Activated CD4-positive, alpha-beta T cell treated with anti-CD3 and anti-CD28 coated beads, Interleukin-2, amount 50 U/mL, for 4 hours (primary cell): ENCODE measurements around the gene CCL4.
"Not testable (repeated sequence)": the region's sequence is repeated elsewhere in the genome, so short reads cannot be mapped to it uniquely, and the experiment has no call there.

ENCODE experiments used
- DNase-seq, 2 experiments: peaks; one replicate each; pipeline ENCODE4 v3.0.0-alpha.2; 2020

Gene CCL4

GRCh38 chr17:36103401-36103975 lies at the start of gene CCL4:
Gene CCL4 (plus strand): TSS chr17:36103827. CDS start chr17:36103906, 79 bp downstream.
- DNase-seq, result not testable (repeated sequence)

- no peak for DNase-seq
Measured at GRCh38 chr17:36055171-36055570, 48.5 kb upstream of the CCL4 start.

- no peak for DNase-seq
Measured at GRCh38 chr17:36055921-36056520, 47.6 kb upstream of the CCL4 start.

DNA sequence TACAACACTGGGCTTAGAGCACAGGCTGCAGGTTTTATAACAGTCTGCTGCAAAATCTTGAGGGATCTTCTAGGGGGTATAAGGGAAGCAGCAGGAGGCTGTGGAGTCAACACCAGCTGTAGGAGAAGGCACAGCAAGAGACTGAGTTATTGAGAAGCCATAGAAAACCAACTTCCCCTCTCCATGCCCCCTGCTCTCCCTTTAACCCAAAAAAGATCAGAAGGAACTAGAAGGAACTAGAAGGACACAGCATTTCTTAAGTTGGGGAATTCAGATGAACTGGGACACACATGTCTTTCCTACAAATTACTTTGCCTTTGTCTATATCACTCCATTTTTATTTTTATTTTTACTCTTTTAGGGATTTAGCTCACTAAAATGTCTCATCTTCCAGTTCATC lies 45.7 kb upstream of the CCL4 start:
- DNase-seq, result no peak

- no peak for DNase-seq
Measured at GRCh38 chr17:36059406-36059805, 44.2 kb upstream of the CCL4 start.

DNA sequence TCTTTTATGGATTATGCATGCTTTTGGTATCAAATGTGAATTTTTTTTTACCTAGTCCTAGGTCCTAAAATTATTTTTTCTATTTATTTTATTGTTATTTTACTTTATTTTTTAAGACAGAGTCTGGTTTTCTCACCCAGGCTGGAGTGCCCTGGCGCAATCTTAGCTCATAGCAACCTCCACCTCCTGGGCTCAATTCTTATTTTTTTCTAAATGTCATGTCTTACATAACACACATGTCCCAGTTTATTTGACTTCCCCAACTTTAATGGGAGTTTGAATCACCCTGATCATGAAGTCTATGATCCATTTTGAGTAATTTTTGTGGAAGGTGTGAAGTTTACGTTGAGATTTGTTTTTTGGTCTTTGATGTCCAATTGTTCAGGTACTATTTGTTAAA lies 42.8 kb upstream of the CCL4 start:
- DNase-seq, result no peak

GRCh38 chr17:36063786-36064541 lies 39.7 kb upstream of the CCL4 start, which contains the start of gene CCL18:
Gene CCL18 (plus strand): TSS chr17:36064272. CDS start chr17:36064343, 71 bp downstream.
- DNase-seq, result no peak

DNA sequence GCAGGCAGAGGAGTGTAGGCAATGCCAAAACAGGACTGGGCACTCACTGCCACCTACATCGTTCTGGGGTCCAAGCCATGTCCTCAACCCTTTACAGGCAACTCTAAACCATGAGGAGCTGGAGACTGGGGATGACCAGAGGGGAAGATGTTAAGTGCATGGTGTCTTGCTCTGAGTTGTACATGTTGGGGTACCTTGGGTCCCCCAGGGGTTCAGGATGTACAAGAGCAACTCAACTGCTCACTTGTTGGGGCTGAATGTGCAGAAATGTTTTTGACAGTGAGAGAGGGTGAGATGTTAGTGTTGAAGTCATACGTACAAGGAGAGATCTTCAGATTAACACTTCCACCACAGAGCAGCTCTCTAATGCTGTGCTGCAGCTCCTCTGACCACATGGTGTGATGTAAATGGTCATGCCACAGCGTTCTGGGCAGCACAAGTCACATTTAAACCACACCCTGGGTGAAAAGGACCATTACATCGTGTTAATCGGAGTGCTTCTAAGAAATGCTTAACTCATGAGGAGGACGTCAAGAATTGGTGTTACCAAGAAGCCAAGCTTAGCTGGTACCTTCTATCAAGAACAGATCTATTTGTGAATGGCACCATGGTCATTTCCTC lies 37.2 kb upstream of the CCL4 start:
- DNase-seq, result no peak

DNA sequence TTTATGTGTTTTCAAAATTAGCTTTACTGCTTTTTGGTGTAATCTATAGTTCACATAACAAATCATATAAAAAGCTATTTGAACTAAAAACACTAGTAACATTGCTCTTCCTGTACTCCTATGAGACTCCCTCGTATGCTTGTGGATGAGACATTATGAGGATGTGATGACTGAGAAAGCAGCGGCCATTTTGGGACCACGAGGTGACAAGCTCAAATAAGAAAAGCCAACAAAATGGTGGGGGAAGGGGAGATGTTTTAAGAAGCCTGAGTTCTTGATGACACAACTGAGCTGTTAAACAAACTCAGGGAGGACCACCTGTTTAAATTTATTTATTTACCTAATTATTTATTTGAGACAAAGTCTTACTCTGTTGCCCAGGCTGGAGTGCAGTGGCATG lies 35.1 kb upstream of the CCL4 start:
- DNase-seq, result no peak

DNA sequence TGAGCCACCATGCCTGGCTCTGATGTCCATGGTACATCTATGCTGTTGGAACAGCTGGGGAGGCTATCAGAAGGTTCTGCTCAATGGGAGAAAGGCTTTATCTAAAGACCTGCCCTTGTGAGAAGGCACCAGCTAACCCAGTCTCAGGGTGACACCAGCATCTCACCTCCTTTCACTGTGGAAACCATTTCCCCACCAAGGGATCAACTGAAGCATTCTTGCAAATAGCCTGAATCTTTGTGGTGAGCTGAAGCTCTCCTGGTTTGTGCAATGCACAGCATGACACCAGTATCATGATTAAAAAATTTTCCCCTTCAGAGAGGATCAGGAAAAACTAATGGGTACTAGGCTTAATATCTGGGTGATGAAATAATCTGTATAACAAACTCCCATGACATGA lies 34.5 kb upstream of the CCL4 start:
- no peak for DNase-seq

DNA sequence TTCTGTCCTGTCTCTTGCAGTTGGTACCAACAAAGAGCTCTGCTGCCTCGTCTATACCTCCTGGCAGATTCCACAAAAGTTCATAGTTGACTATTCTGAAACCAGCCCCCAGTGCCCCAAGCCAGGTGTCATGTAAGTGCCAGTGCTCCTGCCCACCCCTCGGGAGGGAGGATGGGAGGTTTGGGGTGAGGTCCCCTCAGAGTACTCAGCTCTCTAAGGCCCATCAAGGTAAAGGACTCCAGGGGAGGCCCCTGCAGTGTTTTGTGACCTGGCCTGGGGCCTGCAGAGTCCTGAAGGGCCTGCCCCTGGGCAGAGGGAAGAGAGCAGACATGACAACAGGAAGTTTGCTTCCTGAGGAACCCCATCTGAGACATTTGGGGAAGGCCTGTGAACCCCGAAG lies 33.2 kb upstream of the CCL4 start:
- no peak for DNase-seq

GRCh38 chr17:36071751-36072150 lies 31.9 kb upstream of the CCL4 start:
- DNase-seq, result no peak

DNA sequence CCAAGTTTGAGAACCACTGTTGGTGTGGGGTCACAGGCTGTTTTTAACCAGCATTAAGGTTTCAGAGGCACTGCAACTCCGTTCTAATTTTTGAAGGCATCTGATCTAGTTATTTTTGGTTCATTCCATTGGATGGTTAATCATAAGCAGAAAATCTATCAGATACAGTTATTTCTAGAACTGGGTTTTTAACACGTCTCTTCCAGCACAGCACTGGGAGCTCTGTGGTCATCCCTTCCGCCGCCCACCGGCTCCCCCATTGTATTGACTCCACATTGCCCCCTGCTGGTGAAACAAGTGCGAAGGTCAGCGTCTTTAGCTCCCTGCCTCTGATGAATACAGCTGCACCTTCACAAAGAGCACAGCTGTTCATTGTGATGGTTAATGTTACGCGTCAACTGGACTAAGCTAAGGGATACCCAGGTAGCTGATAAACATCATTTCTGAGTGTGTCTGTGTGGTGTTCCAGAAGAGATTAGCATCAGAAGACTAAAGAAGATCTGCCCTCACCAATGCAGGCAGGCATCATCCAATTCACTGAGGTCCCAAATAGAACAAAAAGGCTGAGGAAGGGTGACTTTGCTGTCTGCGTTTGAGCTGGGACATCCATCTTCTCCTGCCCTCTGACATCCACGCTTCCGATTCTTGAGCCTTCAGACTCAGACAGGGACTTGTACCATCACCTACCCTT lies 31.1 kb upstream of the CCL4 start:
- peak; percentile 33 for DNase-seq

DNA sequence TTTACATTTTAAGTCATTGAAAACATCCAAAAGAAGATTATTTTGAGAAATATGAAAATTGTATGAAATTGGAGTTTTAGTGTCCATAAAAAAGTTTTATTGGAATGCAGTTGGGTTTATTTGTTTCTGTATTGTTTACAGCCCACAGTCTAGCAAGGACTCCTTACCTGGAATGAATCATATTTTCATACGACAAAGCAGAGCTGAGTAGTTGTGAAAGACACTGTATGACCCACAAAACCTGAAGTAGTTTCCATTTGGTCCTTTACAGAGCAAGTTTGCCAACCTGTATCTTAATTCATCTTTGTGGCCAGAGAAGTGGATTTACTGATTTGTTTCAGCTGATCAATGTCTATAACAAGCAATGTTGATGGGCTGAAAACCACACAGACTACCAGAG lies 29.3 kb upstream of the CCL4 start:
- DNase-seq, result no peak

- DNase-seq, result not testable (repeated sequence)
Measured at GRCh38 chr17:36081681-36082471, 21.8 kb upstream of the CCL4 start.

- DNase-seq, result not testable (repeated sequence)
Measured at GRCh38 chr17:36082482-36083120, 21.0 kb upstream of the CCL4 start.

- not testable (repeated sequence) for DNase-seq
Measured at GRCh38 chr17:36083691-36084090, 19.9 kb upstream of the CCL4 start.

- no peak for DNase-seq
Measured at GRCh38 chr17:36085765-36086164, 17.9 kb upstream of the CCL4 start.

- DNase-seq, result no peak
Measured at GRCh38 chr17:36086791-36087190, 16.8 kb upstream of the CCL4 start.

- not testable (repeated sequence) for DNase-seq
Measured at GRCh38 chr17:36087471-36087870, 16.2 kb upstream of the CCL4 start.

- DNase-seq, result not testable (repeated sequence)
Measured at GRCh38 chr17:36087897-36088572, 15.6 kb upstream of the CCL4 start.
